Measurements from ENCODE around the gene DCAF16.
A peak's percentile ranks its signal among the peaks of the same experiment; 100 is the strongest.

Gene DCAF16

DNA sequence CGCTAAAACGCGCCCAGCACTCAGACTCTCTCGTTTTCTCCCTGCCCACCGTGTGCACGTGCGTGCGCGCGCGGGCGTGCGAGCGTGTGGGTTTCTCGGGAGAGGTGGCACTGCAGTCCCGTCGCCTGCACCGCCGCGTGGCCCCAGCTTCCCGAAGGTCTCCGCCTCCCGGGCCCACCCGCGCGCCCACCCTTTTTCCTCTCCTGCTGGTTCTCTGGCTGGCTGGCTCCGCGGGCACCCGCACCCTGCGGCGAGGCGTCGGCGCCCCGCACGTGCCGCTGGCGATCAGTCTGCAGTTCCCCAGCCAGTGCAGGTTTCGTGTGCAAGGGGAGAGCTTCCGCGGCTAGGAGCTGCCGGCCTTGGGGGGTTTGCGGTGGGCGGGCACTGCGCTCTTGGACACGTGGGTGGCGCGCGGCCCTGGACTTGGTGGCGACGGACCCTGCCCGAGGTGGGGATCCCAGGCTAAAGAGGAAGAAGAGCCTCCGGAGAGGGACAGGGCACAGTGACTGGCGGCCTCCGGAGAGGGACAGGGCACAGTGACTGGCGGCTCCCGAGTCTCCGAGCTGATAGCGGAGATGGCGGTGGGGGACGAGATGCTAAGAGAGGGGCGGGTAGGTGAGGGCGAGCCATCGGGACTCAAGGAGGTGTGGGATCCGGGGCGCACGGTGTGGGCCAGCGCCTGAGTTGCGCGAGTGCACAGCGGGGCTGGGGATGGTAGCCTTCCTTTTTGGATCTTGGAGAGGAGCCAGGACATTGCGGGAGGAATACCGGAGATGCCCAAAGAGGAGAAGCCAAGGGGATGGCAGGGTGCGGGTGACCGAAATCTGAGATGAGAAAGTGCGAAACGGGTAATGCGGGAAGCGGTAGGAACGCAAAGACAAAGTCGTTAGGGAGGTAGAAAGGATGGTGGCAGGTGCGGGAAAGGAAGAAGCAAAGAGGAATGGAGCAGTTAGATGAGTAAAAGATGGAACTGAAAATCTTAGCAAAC, 29.0 kb downstream of the DCAF16 start, which contains the start of gene FAM184B:
TSS of gene FAM184B (minus strand) at position 322 of the 988 bp plus-strand sequence. CDS start 322 bp downstream, outside the sequence.
- DNase-seq = peak; percentile 91

DNA sequence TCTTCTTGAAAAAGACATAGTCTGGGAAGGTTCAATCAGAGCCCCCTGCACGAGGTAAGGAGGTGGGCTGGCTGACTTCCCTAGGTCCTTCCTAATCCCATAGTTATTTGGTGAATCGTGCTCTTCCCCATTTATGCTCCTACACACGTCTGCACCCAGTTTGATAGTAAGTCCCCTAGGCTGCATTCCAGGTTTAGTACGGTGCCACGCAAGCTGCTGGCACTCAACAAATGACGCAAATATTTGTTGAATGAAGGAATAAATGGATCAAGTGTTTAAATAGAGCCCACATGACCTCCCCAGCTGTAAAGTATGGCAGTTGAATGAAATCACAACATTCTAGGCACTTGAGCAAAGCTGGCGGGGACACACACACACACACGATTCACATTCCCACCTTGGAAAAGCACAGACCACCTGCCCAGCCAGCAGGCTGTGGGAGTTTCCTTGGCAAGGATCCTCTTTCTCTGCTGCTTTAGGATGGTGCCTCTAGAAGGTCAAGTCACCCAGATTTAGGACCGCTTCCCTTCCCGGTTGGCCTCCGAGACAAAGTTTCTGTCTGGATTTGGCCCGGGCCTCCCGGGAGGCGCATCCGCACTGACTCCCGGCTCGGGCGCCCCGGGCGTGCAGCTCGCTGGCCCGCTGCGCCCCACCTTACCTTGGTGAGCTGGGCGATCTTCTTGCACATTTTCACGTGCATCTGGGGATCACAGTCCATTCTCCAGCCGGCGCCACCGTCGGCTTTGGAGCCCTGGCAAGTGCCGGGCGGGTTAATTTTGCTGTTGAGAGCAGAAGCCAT, 29.9 kb downstream of the DCAF16 start:
- DNase-seq = no peak

DNA sequence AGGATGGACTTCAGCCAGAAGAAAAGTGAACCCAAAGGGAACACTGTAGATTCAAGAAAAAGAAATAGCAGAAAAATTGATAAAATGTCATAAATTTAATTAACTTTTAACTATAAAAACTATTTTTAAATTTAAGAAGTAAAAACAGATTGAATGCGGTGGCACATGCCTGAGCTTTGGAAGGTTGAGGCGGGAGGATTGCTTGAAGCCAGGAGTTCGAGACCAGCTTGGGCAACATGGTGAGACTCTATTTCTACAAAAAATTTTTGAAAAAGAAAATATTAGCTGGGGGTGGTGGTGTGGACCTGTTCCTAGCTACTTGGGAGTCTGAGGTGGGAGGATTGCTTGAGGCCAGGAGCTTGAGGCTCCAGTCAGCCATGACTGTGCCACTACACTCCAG, 32.1 kb downstream of the DCAF16 start:
- no peak for DNase-seq

DNA sequence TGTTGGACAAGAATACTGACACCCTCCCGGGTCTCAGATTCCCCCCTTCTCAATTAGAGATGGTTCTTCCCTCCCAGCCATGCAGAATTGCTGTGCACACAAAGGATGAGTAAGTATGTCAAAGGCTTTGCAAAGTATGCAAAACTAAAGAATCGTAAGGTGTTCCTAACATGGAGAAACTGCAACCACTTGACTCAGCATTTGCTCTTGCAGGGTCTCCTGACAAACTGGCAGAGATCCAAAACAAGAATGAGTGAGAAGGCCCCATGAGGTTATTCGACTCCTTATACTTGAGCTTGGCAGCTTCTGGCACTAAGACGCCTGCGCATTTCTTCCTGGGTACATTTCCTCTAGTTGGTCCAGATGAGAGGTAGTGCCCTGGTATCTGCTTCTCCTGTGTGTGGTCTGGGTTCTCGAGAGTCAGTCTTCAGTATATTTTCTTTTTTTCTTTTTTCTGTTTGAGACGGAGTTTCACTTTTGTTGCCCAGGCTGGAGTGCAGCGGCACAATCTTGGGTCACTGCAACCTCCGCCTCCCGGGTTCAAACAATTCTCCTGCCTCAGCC, 37.3 kb downstream of the DCAF16 start:
- DNase-seq = peak; percentile 40

DNA sequence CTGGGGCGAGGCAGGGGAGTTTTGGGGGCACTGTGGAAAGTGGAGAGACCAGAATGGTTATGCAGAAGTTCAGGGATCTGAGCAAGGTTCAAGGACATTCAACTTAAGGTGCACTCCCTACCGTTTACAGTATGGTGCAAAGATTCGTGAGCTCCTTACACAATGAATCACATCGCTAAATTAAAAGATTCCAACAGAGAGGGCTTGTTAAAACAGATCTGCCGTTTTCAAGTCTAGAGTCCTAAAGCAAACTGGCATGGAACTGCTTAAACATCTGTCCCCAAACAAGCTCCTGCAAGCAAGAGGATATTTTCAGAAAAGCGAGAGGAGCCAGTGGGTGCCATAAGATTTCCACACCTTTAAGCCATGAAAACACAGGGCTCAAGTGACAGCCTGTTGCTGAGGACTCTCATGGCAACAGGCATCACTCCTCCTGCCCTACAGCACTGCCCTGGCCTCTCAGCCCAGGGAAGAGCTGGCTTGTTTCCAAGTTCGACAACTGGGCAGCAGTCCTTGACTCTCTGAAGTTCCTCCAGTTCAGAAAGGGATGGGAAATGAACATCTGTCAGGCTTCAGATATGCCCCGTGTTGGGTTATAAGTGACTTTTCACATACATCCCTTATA, 39.2 kb downstream of the DCAF16 start:
- DNase-seq = no peak

DNA sequence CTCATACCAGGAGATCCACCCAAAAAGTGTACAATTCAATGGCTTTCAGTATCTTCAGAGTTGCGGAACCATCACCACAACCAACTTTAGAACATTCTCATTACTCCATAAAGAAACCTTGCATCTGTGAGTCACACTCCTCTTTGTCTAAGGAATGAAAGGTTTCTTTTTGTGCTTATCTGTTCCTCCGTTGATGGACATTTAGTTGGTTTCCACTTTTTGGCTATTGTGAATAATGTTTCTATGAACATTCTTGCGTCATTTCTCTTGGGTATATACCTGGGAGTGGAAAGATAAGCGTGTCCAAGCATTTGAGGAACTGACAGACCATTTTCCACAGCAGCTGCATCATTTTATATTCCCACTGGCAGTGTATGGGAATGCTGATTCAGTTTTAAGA, 39.7 kb downstream of the DCAF16 start:
- DNase-seq = no peak

DNA sequence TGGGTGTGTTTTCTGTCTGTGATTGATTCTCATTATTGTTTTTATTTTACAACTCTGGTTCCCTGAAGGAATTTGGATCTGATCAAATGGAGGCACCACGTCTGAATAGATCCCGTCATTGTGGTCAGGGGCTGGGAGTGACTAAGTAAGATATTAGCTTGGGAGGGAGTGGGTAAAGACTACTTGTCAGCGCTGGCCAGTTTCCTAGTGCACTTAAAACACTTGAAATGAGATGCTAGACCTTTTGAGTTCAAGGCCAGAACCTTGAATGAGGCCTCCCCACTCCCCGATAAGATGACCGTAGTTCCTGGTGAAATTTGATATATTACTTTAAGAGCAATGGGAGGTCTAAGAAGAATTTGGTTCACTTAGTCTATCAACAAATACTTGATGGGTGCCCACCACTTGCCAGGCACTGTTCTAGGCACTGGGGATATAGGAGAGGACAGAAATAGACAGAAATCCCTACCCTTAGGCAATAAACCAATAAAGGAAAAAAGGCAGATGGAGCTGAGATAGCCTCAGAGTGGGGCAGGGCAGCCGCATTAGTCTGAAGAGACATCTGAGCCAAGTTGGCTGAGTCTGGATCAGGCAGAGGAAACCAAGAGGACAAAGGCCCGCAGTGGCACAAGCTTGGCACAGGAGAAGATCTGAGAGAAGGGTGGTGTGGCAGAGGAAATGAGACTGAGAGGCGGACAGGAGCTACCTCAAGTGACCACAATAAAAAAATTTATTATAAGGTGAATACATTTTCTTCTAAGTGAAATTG, 41.0 kb downstream of the DCAF16 start:
- no peak for DNase-seq

DNA sequence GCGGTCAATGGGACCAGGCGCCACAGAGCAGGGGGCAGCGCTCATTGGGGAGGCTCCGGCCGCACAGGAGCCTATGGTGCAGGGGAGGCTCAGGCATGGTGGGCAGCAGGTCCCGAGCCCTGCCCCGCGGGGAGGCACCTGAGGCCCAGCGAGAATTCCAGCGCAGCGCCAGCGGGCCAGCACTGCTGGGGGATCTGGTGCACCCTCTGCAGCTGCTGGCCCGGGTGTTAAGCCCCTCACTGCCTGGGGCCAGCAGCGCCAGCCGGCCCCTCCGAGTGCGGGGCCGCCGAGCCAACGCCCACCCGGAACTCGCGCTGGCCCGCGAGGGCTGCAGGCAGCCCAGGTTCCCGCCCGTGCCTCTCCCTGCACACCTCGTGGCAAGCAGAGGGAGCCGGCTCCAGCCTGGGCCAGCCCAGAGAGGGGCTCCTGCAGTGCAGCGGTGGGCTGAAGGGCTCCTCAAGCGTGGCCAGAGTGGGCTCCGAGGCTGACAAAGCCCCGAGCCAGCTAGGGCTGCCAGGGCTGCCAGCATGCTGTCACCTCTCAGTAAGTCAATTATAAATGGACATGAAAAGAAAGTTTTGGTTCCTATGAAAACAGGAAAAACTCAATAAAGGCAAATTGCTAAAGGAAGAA, 43.6 kb downstream of the DCAF16 start:
- no peak for DNase-seq

DNA sequence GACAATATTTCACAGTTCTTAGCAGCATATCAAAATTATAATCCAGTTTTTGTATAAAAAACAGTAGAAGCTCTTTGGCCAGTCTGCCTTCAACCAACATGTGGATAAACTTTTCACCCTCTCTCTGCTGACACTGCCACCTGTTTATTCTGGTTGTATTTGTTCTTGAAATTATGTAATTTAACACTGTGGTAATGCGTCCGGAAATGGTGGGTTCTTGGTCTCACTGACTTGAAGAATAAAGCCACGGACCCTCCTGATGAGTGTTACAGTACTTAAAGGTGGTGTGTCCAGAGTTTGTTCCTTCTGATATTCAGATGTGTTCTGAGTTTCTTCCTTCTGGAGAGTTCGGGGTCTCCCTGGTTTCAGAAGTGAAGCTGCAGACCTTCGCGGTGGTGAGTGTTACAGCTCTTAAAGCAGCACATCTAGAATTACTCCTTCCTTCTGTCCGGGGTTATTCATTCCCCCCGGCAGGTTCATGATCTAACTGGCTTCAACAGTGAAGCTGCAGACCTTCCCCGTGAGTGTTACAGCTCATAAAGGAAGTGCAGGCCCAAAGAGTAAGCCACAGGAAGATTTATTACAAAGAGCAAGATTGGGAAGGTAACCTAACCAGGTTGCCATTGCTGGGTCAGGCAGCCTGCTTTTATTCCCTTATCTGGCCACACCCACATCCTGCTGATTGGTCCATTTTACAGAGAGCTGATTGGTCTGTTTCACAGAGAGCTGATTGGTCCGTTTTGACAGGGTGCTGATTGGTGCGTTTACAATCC, 44.9 kb downstream of the DCAF16 start:
- no peak for DNase-seq

DNA sequence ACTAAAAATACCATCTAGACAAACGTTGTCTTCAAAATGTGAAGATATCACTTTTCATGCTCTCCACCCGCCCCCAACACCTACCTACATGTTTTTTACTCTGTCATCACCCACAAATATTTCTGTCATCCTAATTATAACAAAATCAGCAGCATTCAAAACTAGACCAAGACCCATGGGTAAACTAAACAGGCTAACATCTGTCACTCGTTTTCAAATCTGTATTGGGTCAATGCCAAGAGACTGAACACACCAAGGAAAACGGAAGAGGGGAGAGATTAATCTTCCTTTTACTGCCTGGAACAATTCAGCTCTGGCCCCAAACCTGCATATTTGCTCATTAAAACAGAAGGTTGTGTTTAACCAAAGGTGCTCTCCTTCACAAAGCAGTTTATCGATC, 46.6 kb downstream of the DCAF16 start:
- DNase-seq = peak; percentile 79

DNA sequence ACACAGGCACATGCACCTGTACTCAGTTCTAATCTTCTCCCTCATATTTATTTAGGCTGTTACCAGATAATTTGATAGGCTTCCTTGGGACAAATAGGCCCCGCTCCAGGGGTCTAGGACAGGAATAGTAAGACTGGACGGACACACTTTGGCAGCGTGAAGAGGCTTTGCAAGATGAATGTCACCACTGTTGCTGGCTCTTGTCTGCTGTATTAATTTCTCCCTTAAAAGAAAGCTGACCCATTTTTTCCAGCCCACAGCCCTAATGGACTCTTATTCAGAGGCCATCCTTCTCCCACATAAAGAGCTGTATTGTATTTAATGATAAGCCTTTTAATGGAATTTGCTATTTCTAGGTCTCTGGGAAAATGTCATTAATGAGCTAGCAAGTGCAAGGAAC, 47.1 kb downstream of the DCAF16 start:
- DNase-seq = peak; percentile 83

DNA sequence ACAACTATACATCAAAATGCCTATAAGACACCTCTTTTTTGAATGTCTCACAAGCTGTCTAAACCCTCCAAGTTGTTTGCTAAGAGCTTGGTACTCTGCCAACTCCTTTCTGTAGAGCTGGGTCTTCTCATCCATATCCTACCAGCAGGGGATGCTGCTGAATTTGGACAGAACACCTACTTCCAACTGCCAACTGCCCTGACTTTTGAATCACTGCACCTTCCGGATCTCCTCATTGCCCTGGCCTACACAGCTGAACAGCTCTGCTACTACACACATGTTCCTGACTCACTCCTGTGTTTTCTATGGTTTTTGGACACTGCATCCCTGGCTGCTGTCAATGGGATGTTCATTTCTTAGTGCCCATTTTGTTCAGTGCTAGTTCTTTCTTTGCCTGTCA, 47.8 kb downstream of the DCAF16 start:
- DNase-seq = no peak

DNA sequence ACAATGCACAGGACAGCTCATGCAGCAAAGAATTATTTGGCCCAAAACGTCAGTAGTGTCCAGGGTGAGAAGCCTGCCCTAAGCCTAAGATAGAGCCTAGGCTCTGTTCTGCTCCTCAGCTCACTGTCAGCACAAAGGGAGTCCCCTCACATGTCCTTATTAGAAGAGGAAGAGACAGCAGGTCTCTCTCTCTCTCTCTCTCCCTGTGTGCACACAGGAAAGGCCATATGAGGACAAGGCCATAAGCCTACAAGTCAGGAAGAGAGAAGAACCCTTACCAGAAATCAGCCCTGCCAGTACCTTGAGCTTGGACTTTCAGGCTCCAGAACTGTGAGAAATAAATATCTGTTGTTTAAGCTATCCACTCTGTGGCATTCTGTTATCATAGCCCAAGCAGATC, 49.5 kb downstream of the DCAF16 start:
- DNase-seq = no peak

DNA sequence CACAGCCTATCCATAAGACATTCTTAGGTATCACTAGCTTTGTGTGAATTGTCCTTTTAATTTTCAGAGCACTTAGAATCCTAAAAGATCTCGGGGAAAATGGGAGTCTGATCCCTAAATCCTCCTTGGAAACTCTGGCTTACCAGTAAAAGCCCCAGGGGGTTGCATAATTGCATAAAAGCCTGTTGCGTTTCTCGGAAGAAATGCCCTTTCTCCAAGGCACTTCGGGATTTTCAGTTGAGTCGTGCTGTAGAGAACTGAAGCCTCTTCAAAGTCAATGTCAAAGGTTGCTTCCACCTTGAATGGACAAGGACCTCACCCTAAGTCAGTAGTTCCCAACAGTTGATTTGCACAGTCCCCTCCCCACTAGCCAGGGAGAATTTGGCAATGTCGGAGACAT, 49.9 kb downstream of the DCAF16 start:
- DNase-seq = no peak

DNA sequence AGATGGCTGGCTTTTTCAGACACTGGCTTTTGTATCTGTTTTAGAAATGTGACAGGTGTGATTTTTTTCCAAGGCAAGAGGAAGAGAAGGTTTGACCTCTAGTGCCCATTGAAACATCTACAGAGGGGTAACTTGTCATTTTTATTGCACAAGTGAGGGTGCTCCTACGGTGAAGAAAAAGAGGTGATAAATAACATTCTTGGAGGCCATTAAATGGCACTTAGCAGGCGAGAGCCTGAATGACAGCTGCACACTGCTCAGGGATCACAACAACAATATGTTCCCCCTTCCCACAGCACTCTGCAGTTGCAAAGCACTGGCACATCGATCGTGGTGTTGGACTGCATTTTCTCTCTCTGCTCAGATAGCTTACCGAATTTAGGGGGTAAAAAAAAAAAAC, 52.1 kb downstream of the DCAF16 start:
- DNase-seq = peak; percentile 59

DNA sequence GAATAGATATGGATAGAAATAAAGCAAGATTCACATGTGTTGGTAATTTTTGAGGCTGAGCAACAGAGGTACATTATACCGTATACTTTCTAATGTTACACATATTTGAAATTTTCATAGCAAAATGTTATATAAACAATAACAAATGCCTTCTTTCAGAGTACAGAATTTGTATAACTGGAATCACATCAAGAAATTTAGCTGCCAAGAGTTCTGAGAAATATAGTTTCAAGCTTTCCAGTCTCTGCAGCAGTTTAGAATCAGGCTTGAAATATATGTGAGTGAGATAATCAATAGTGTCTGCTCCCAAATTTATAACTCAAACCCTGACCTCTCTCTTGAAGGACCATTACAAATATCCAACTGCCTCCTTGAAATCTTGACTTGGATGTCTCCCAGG, 52.9 kb downstream of the DCAF16 start:
- no peak for DNase-seq

DNA sequence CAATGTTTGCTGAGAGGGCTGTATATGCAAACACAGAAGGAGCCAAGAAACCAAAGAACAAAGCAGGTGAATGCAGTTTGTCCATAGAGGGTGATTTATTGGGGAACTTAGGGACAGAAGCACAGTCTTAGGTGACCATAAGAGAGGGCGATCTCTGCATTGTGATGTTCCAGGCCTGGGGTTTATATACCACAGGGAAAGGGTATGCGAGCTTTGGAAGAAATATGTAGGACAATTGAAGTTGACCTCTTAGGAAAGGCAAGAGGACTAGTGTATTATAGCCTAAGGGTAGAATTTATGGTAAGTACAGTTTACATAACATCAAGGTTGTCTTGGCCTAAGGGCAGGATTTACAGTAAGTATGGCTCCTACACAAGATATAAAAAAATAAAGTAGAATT, 56.9 kb downstream of the DCAF16 start:
- DNase-seq = no peak
